GM12874 (cell line): ENCODE measurements around the gene LLGL2.

Experiments
- CTCF ChIP-seq: IDR thresholded peaks from 2 replicates; pipeline ENCODE4 v1.5.1; 2011; ENCODE audit warnings: low read depth, mild to moderate bottlenecking, control low read depth, low read length, moderate library complexity; ENCODE audit not compliant: insufficient read depth

The LLGL2 gene

GRCh38 chr17:75594499-75595283 is 69.2 kb downstream of the LLGL2 start:
- no peak for TF ChIP-seq CTCF

GRCh38 chr17:75595284-75595919 is 69.9 kb downstream of the LLGL2 start:
- TF ChIP-seq CTCF = no peak

- no peak for TF ChIP-seq CTCF
These were observed 70.4 kb downstream of the LLGL2 start for GRCh38 chr17:75595920-75596313.

- no peak for TF ChIP-seq CTCF
These were observed 71.0 kb downstream of the LLGL2 start for GRCh38 chr17:75596320-75597087.

GRCh38 chr17:75601057-75601987 is 75.8 kb downstream of the LLGL2 start:
- peak; percentile 97 for TF ChIP-seq CTCF

GRCh38 chr17:75602644-75603043 is 77.1 kb downstream of the LLGL2 start:
- no peak for TF ChIP-seq CTCF

- TF ChIP-seq CTCF = no peak
These were observed 77.6 kb downstream of the LLGL2 start for GRCh38 chr17:75603123-75603522.
